GM18511 (cell line): Measurements from ENCODE around the gene DIP2A.

Source experiments
- ATAC-seq: cut with Tn5 transposase; IDR thresholded peaks from one replicate; pipeline ENCODE4 v1.9.1; 2021; ENCODE audit warnings: mild to moderate bottlenecking, moderate library complexity; ENCODE audit not compliant: unreplicated experiment

DIP2A gene

DNA sequence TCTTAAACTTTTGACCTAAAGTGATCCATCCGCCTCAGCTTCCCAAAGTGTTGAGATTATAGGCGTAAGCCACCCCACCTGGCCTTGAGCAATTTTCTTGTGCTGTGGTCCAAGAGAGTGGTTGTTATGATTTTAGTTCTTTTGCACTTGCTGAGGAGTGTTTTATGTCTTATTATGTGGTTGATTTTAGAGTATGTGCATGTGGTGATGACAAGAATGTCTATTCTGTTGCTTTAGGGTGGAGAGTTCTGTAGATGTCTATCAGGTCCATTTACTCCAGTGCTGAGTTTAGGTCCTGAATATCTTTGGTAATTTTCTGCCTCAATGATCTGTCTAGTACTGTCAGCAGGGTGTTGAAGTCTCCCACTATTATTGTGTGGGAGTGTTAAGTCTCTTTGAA, 157.4 kb downstream of the DIP2A start:
- ATAC-seq = no peak

- ATAC-seq = no peak
Observed at GRCh38 chr21:46616656-46617055, 158.0 kb downstream of the DIP2A start.

DNA sequence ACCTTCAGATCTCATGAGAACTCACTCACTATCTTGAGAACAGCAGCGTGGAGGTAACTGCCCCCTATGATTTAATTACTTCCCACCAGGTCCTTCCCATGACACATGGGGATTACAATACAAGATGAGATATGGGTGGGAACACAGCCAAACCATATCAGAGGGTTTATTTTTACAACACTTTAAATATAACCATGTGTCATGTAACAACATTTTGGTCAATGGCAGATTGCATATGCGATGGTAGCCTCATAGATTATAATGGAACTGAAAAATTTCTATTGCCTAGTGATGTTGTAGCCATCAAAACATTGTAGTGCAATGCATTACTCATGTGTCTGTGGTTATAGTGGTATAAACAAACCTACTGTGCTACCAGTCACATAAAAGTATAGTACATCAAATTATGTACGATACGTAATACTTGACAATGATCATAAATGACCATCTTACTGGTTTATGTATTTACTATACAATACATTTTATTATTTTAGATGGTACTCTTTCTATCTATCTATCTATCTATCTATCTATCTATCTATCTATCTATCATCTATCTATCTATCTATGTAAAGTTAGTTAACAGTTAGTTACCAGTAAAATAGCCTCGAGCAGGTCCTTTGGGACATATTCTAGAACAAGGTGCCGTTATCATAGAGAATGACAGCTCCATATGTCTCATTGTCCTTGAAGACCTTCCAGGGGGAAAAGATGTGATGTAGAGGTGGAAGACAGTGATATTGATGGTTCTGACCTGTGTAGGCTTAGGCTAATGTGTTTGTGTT, 158.8 kb downstream of the DIP2A start:
- no peak for ATAC-seq

DNA sequence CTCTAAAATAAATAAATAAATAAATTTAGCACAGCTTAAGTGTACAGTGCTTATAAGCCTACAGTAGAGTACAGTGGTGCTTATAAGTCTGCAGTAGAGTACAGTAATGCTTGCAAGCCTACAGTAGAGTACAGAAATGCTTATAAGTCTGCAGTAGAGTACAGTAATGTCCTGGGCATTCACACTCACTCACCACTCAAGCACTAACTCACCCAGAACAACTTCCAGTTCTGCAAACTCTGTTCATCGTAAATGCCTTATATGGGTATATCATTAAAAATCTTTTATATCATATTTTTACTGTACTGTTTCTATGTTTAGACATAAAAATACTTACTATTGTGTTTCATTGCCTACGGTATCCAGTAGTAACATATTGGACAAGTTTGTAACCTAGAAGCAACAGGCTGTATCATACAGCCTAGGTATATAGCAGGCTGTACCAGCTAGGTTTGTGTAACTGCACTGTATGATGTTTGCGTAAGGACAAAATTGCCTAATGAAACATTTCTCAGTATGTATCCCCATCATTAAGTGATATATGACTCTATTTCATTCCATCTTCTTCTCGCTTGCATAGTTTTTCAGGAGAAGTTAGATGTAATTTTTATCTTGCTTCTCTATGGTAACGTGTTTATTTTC, 160.2 kb downstream of the DIP2A start:
- no peak for ATAC-seq
